Kidney glomerular epithelial cell (primary cell): ENCODE data around the gene CD300E.

Experiments
- DNase-seq: peaks from one replicate; lab custom pipeline; 2025; lab: John Stamatoyannopoulos, UW

CD300E gene

DNA sequence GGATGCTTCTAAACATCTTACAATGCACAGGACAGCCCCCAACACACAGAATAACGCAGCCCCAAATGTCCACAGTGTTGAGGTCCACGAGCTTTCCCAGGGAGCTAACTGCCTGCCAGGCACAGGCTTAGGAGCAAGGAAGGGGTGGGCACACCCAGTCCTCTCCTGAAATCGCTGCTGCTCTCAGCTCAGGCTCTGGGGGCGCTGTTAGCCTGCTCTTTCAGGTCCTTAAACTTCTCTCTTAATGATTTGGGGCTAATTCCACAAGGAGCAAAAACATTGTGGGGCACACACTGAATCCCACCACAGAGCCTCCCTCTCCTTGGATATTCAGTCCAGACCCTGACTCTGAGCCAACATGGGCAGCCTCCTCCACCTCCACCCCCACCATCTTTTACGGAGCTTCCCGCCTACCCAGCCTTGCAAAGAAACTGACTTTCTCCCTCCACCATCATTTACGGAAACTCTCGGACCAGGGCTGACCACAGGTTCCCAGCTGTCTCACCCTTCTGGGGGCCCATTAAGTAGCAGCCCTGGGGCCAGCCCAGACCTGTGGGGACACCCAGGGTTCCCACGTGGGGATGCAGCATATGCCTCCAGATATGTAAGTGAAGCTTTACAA, 57.3 kb downstream of the CD300E start:
- DNase-seq: no peak

- DNase-seq: no peak
These were observed 58.4 kb downstream of the CD300E start for GRCh38 chr17:74565126-74565525.

- no peak for DNase-seq
These were observed 60.2 kb downstream of the CD300E start for GRCh38 chr17:74563358-74563757.

DNA sequence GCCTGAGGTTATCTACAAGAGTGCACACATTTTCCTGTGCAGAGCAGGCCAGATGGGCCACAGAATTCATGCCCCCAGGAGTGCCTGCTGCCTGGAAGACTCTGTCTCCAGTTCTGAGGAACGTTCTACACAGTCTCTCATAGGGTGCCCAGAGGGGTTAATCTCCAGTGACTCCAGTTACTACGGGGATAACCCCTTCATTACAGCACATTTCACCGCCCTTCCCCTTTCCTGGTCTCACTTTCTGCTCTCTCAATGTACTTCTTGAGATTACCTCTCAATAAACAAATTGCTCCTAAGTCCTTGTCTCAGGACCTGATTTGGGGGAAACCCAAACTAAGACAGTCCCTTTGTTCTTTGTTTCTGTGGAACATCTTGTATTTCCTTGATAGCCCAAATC, 62.0 kb downstream of the CD300E start:
- no peak for DNase-seq
